Measurements from ENCODE around the gene PCMTD2.
"Not testable (repeated sequence)": the region's sequence is repeated elsewhere in the genome, so short reads cannot be mapped to it uniquely, and the experiment has no call there.

GRCh38 chr20:64286447-64287263, 31.1 kb downstream of the PCMTD2 start:
- not testable (repeated sequence) for TF ChIP-seq CTCF (IDR thresholded peaks at IDR 0.05); EP300 (IDR thresholded peaks at IDR 0.05); POLR2A (IDR thresholded peaks at IDR 0.05; ENCODE audit: low read depth); POLR2AphosphoS5 (IDR thresholded peaks at IDR 0.05)
